RWPE1 (cell line): ENCODE data around the gene PLA2G4E.

ENCODE experiments used
- CTCF ChIA-PET: fragments of 350-600 bp; sonication (Branson Sonifier 250); formaldehyde crosslinking; extraction: SDS; loops from one replicate; lab custom pipeline; 2021; lab: Yijun Ruan, JAX
- POLR2A ChIA-PET: fragments of 400-600 bp; formaldehyde crosslinking; extraction: SDS; loops from one replicate; lab custom pipeline; 2020; ENCODE audit warnings: antibody characterized with exemption; ENCODE audit not compliant: low non-redundant PET; lab: Yijun Ruan, JAX
- DNase-seq: peaks from one replicate; pipeline ENCODE4 v3.0.0; 2012; ENCODE audit warnings: low spot score
- H3K27ac ChIP-seq: fragments of 450-650 bp; 2 replicates; pipeline ENCODE4 v1.5.1; 2017
- TF ChIP-seq, protein P1 (sequence below): fragments of 450-650 bp; conservative IDR thresholded peaks from 2 replicates; pipeline ENCODE4 v1.5.1; 2017; ENCODE audit warnings: low read depth, mild to moderate bottlenecking

The PLA2G4E gene

DNA sequence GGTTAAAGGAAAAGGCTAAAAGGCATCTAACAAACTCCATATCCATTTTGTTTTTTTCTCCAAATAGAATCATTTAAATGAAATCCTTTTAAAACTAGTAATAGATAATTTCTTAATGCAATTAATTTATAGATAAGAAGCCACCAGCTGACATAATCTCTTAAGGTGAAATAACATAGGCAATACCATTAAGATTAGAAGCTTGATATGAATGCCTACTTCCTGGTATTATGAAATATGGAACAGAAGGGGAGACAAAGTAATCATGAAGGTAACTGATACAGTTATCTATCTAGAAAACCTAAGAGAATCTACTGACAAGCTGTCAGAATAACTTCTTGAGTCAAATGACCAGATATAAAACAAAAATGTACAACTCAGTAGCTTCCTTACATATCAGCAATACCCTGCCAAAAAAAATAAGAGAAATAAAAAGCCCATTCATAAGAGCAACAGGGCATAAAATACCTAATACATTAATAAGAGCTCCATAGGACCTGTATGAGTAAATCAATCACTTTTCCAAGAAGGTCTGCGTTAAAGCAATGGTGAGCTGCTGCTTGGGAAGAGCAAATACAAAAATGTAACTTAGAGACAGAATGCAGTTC is 59.1 kb downstream of the PLA2G4E start:
- TF ChIP-seq, protein P1, sequence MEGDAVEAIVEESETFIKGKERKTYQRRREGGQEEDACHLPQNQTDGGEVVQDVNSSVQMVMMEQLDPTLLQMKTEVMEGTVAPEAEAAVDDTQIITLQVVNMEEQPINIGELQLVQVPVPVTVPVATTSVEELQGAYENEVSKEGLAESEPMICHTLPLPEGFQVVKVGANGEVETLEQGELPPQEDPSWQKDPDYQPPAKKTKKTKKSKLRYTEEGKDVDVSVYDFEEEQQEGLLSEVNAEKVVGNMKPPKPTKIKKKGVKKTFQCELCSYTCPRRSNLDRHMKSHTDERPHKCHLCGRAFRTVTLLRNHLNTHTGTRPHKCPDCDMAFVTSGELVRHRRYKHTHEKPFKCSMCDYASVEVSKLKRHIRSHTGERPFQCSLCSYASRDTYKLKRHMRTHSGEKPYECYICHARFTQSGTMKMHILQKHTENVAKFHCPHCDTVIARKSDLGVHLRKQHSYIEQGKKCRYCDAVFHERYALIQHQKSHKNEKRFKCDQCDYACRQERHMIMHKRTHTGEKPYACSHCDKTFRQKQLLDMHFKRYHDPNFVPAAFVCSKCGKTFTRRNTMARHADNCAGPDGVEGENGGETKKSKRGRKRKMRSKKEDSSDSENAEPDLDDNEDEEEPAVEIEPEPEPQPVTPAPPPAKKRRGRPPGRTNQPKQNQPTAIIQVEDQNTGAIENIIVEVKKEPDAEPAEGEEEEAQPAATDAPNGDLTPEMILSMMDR = no peak
- CTCF ChIA-PET = interaction anchor here (0.6 kb wide), 2 partner anchors 72 to 250 kb away, joined by 3 read pairs; no protein-coding TSS in a partner anchor

GRCh38 chr15:41961001-41961518 is 59.8 kb downstream of the PLA2G4E start:
- POLR2A ChIA-PET = interaction anchor here (0.6 to 0.8 kb wide), 2 partner anchors 8 to 30 kb away, joined by 4 to 7 read pairs; no protein-coding TSS in a partner anchor
- H3K27ac ChIP-seq = no peak overlapping the region
- CTCF ChIA-PET = interaction anchor here (0.6 kb wide), 2 partner anchors 72 to 251 kb away, joined by 3 read pairs; no protein-coding TSS in a partner anchor
- no peak for DNase-seq
- TF ChIP-seq, protein P1 = no peak

More for the DNA sequence above, 59.1 kb downstream of the PLA2G4E start:
- no peak for DNase-seq
- POLR2A ChIA-PET = interaction anchor here (0.6 kb wide), 1 partner anchor 9 kb away, joined by 4 read pairs; no protein-coding TSS in a partner anchor
- no peak overlapping the region for H3K27ac ChIP-seq

- TF ChIP-seq, protein P1 = no peak
- CTCF ChIA-PET = no interaction called here
- H3K27ac ChIP-seq = no peak overlapping the region
- DNase-seq = no peak
- POLR2A ChIA-PET = no interaction called here
Measured at GRCh38 chr15:41958002-41958420, 62.8 kb downstream of the PLA2G4E start.

- no peak overlapping the region for H3K27ac ChIP-seq
- TF ChIP-seq, protein P1 = no peak
- DNase-seq = no peak
- POLR2A ChIA-PET = no interaction called here
- CTCF ChIA-PET = interaction anchor here (0.7 kb wide), 1 partner anchor 111 kb away, joined by 5 read pairs; no protein-coding TSS in a partner anchor
Measured at GRCh38 chr15:41957021-41957897, 63.6 kb downstream of the PLA2G4E start.

DNA sequence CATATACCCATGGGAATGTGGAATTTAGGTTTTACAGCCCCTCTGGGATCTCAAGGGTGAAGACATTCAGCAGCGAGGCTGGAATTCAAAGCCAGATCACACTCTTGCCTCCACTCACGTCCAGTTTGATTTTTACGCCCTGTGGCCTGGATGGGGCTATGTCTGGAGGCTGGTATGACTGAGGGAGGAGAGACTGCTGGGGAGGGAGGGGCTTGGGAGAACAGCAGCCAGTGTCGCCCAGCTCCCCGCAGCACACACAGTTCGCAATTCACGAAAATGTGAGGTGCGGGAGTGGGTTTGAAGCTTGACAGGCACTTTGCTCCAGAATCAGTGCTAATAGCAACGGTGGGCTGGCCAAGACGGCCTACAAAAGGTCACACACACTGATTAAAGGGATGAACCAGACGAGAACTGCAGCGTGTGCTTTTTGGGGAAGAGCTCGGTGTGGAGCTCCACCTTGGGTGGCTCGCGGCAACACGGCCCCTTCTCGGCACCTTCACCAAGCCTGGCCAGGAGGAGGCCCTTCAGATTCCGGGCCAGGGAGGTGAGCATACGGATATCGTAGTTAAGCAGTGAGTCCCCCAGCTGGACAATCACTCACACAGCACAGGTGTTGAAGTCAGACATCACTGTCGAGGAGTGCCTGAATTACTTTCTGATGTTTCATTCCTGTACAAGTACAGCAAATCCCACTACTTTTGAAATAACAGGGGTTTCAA is 64.9 kb downstream of the PLA2G4E start:
- POLR2A ChIA-PET = no interaction called here
- TF ChIP-seq, protein P1 = no peak
- peak overlapping the region; percentile 31 for H3K27ac ChIP-seq
- no peak for DNase-seq
- CTCF ChIA-PET = interaction anchor here (1.1 kb wide), 1 partner anchor 11 kb away, joined by 4 read pairs; no protein-coding TSS in a partner anchor
